Esophagus squamous epithelium (tissue), 5 donors: ENCODE results near the gene SLC2A5. TPM values are rescaled to one million over a fixed set of nuclear protein-coding genes. Genes with fewer than 3 reads are reported as not detected.

Experiments used
- DNase-seq: peaks from one replicate; lab custom pipeline; 2025; lab: John Stamatoyannopoulos, UW
- H3K27ac ChIP-seq, 4 donors: fragments of 200-600 bp; sonication (generic); one replicate each; pipeline ENCODE4 v1.5.1; 2016 to 2019; ENCODE audit warnings: mild to moderate bottlenecking in 1 of 4
- H3K27me3 ChIP-seq, 4 donors: fragments of 200-600 bp; sonication (generic); 1 replicate in 3 of 4; 2 replicates in 1 of 4; pipeline versions ENCODE4 v1.5.1 to v1.6.0; 2017 to 2021; ENCODE audit warnings: antibody characterized with exemption in 1 of 4
- H3K36me3 ChIP-seq, 3 donors: fragments of 200-600 bp; sonication (generic); one replicate each; pipeline ENCODE4 v1.5.1; 2016 to 2019
- H3K4me1 ChIP-seq, 3 donors: fragments of 200-600 bp; sonication (generic); one replicate each; pipeline ENCODE4 v1.5.1; 2017 to 2019
- H3K4me3 ChIP-seq, 4 donors: fragments of 200-600 bp; sonication (generic); 1 replicate in 3 of 4; 2 replicates in 1 of 4; pipeline ENCODE4 v1.5.1; 2016 to 2019; ENCODE audit warnings: mild to moderate bottlenecking in 2 of 4, moderate library complexity in 1 of 4
- H3K9me3 ChIP-seq, 3 donors: fragments of 200-600 bp; sonication (generic); one replicate each; pipeline ENCODE4 v1.5.1; 2016 to 2019
- POLR2A ChIP-seq, 4 donors: fragments of 450-650 bp; IDR thresholded peaks; one replicate each; pipeline ENCODE4 v1.6.1; 2017; ENCODE audit warnings: antibody characterized with exemption in 4 of 4, mild to moderate bottlenecking in 4 of 4, moderate library complexity in 3 of 4
- WGBS, 2 donors: methylation state at CpG; one replicate each; pipeline ENCODE4 v1.1.5; 2018; 5-methylcytosine and 5-hydroxymethylcytosine counted together
- intact Hi-C: fragments of 100-400 bp; cut with DNase I; formaldehyde crosslinking; loops from one replicate; pipeline ENCODE4 v1.15.0; 2022
- total RNA-seq, 4 donors: library from RNA; depleted of rRNA; stranded (reverse); fragments of >200 nt; gene quantifications; one replicate each; pipeline ENCODE4 v1.1.0, GENCODE V29; 2016
- TF ChIP-seq, protein P1 (sequence below), 6 experiments: fragments of 450-650 bp in 4 of 6; fragments of 200-600 bp in 2 of 6; sonication (generic) in 2 of 6; IDR thresholded peaks; one replicate each; pipeline ENCODE4 v1.5.1; 2016 to 2019; ENCODE audit warnings: antibody characterized with exemption in 6 of 6, mild to moderate bottlenecking in 4 of 6, moderate library complexity in 4 of 6
- donor health status: DM: yes; HTN: yes; CAD: no.

Gene SLC2A5, protein sequence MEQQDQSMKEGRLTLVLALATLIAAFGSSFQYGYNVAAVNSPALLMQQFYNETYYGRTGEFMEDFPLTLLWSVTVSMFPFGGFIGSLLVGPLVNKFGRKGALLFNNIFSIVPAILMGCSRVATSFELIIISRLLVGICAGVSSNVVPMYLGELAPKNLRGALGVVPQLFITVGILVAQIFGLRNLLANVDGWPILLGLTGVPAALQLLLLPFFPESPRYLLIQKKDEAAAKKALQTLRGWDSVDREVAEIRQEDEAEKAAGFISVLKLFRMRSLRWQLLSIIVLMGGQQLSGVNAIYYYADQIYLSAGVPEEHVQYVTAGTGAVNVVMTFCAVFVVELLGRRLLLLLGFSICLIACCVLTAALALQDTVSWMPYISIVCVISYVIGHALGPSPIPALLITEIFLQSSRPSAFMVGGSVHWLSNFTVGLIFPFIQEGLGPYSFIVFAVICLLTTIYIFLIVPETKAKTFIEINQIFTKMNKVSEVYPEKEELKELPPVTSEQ
- total RNA-seq = 1 to 10 TPM; 1.9 to 7.1 (median 4.2) TPM

DNA sequence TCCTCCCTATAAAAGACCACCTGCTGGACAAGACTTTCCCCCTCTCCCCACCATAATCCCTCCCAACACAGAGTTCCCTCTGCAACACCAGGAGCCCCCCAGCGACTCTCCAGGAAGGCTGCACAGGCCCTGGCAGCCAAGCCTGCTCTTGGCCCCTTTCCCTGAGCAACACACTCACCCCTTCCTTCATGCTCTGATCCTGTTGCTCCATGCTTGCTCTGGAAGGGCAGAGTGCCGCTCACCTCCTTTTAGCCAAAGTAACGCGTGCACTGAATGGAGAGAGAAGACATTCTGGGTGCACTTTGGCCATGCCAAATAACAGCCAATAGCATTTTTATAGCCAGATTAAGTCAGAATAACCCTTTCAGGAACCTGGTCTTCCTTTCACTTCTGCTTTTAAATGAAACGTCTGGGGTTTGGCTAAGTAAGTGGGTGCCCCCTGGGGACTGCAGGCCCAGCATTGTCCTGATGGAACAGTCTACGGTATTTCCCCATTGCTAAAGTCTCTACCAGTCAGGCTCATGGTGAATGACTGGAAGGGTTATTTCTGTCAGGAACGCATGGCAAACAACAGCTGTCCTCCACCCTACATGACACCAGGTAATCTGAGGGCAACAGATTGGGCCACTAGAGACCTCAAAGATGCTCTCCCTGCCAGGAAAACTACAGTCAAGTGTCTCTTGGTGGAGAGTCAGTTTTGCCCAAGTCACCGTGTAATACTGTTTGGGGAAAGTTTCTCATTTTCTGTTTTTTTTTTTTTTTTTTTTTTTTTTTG lies at the start of gene SLC2A5:
Gene SLC2A5, minus strand, starts transcription at position 310 of the 775 bp plus-strand sequence. Its CDS starts 99 bp downstream, at position 211.
- Histone ChIP-seq H3K36me3 (no peaks in the 10 kb centered on the region), H3K27ac (peak within 1 kb of the TSS; percentile 76 to 91 (median 88)), H3K4me1 (peaks cover 21 to 90% (median 58%) of the 10 kb centered on the region in 3 donors), H3K9me3 (no peaks in the 10 kb centered on the region), H3K4me3 (peak within 1 kb of the TSS in 3 of 4 donors; percentile 7 to 47 (median 15)), H3K27me3 (no peaks in the 10 kb centered on the region)
- no peak for DNase-seq
- no peak for TF ChIP-seq POLR2A (IDR thresholded peaks at IDR 0.05)
- TF ChIP-seq, protein P1, sequence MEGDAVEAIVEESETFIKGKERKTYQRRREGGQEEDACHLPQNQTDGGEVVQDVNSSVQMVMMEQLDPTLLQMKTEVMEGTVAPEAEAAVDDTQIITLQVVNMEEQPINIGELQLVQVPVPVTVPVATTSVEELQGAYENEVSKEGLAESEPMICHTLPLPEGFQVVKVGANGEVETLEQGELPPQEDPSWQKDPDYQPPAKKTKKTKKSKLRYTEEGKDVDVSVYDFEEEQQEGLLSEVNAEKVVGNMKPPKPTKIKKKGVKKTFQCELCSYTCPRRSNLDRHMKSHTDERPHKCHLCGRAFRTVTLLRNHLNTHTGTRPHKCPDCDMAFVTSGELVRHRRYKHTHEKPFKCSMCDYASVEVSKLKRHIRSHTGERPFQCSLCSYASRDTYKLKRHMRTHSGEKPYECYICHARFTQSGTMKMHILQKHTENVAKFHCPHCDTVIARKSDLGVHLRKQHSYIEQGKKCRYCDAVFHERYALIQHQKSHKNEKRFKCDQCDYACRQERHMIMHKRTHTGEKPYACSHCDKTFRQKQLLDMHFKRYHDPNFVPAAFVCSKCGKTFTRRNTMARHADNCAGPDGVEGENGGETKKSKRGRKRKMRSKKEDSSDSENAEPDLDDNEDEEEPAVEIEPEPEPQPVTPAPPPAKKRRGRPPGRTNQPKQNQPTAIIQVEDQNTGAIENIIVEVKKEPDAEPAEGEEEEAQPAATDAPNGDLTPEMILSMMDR (IDR thresholded peaks at IDR 0.05) = no peak
- WGBS, 2 donors = 17 to 18% methylated on average over 4 to 6 of the region's 8 CpGs
- intact Hi-C loops = no loop called here

DNA sequence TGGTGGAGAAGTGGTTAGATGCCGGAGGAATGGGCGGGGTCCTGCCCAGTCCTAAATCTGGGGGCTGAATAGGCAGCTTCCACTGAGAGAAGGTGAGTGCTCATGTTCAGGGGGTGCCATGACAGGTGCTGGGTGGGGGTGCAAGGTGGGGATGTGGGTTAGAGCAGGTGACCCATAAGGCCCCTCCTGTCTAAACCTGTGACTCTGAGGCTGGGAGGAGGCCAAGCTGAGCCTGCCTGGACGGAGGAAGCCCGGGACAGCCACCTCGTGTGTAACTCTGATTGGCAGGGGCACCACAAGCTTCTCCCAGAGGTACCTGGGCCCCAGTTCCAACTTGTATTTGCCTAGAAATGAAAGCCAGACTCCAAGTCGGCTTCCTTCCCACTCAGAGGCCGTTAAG lies 48.8 kb upstream of the SLC2A5 start:
- Histone ChIP-seq H3K27me3 (no peaks in the 10 kb centered on the region), H3K4me1 (peaks cover 13 to 91% (median 23%) of the 10 kb centered on the region in 3 donors), H3K9me3 (no peaks in the 10 kb centered on the region), H3K4me3 (no peak overlapping the region), H3K36me3 (peaks cover 0 to 53% (median 6%) of the 10 kb centered on the region in 3 donors), H3K27ac (peak overlapping the region in 3 of 4 donors; percentile 24 to 73 (median 62))
- 53 to 62% methylated on average over 2 to 4 of the region's 7 CpGs for WGBS, 2 donors
- no peak for TF ChIP-seq POLR2A (IDR thresholded peaks at IDR 0.05)
- TF ChIP-seq, protein P1 (IDR thresholded peaks at IDR 0.05) = no peak
- intact Hi-C loops = no loop called here
- DNase-seq = no peak

DNA sequence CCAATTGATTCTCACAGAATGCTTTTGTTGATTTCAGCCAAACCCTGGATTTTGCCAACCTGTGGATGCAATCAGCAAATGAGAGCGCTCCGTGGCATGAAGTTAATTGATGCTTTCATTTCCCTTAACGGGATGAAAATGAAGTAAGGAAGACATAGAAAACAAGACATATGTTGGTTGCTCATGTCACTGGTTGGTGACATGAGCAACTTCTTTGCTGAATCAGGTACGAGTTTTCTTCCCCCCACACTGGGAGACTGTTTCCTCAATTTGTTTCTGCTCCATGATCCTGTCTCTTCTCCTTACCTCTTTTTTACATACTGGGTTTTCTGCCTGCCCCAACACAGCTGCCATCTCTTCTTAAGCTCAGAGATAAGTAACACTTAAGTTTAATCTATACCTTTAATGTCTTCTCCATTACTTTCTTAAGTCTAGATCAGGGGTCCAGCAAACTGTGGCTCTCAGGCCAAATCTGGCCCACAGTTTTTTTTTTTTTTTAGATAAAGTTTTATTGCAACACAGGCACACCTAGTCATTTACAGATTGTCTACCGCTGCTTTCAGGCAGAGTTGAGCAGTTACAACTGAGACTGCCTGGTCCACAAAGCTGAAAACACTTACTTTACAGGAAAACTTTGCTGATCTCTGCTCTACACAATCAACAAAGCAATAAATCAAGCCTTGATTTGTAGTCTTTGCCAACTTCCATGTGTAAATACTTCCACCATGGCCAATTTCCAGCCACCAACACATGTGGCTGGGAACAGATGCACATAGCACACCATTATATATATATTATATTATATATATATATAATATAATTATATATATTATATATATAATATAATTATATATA lies 46.1 kb upstream of the SLC2A5 start:
- peaks cover 0 to 57% (median 8%) of the 10 kb centered on the region in 3 donors for H3K36me3 ChIP-seq
- peak overlapping the region in 3 of 4 donors; percentile 85 to 90 (median 89) for H3K27ac ChIP-seq
- no peaks in the 10 kb centered on the region for H3K9me3 ChIP-seq
- TF ChIP-seq, protein P1 (IDR thresholded peaks at IDR 0.05) = no peak
- TF ChIP-seq POLR2A (IDR thresholded peaks at IDR 0.05) = no peak
- no peak overlapping the region for H3K4me3 ChIP-seq
- DNase-seq = no peak
- WGBS, 2 donors = 51 to 59% methylated on average over 5 of the region's 5 CpGs
- H3K27me3 ChIP-seq = no peaks in the 10 kb centered on the region
- H3K4me1 ChIP-seq = peaks cover 13 to 87% (median 35%) of the 10 kb centered on the region in 3 donors
- intact Hi-C loops = no loop called here

DNA sequence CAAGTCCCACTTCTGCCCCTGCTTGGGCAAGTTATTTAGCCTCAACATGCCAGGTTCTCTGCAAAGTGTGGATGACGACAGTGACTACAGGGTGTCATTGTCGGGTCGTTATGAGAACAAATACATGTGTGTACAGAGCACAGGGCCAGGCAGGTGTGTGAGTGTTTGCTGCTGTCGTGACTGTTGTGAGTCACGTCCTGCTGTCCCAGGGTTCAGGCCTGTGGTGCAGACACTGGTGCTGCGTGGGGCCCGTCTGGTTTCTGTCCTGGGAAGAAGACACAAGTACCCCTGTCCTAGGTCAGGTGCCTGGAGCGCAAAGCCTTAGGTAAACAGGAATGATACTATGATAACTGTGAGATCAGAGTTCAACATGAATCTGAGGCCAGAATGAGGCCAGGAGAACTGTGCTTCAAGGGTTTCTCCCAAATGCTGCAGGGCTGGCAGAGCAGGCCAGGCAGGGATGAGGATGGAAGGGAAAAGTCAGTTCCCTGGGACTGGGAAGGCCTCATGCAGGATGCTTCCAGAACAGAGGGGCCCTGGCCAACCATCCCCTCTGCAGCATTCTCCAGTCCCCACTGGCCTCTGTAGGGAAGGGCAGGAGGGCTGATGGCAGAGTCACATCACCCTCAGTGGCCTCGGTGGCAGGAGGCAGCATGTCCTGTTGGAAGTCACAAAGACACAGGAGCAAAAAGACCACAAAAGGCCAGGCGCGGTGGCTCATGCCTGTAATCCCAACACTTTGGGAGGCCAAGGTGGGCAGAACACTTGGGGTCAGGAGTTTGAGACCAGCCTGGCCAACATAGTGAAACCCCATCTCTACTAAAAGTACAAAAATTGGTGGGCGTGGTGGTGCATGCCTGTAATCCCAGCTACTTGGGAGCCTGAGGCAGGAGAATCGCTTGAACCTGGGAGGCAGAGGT lies 43.8 kb upstream of the SLC2A5 start:
- Histone ChIP-seq H3K4me3 (no peak overlapping the region), H3K27ac (peak overlapping the region; percentile 70 to 90 (median 87)), H3K36me3 (peaks cover 2 to 58% (median 3%) of the 10 kb centered on the region in 3 donors), H3K27me3 (no peaks in the 10 kb centered on the region), H3K4me1 (peaks cover 14 to 81% (median 45%) of the 10 kb centered on the region in 3 donors), H3K9me3 (no peaks in the 10 kb centered on the region)
- no peak for DNase-seq
- WGBS, 2 donors = 35 to 76% methylated on average over 6 to 8 of the region's 13 CpGs
- intact Hi-C loops = no loop called here
- TF ChIP-seq, protein P1 (IDR thresholded peaks at IDR 0.05) = no peak
- TF ChIP-seq POLR2A (IDR thresholded peaks at IDR 0.05) = no peak
